H1 (cell line): Measurements from ENCODE around the gene BRME1. TPM values are rescaled to one million over a fixed set of nuclear protein-coding genes. Genes with fewer than 3 reads are reported as not detected.

Experiments
- CTCF ChIA-PET: fragments of 300-600 bp; sonication (Branson Sonifier 250); formaldehyde crosslinking; loops from one replicate; lab custom pipeline; 2021; ENCODE audit not compliant: partially characterized antibody; lab: Charles Lee
- POLR2A ChIA-PET: fragments of 300-600 bp; sonication (Branson Sonifier 250); formaldehyde crosslinking; loops from one replicate; lab custom pipeline; 2021; ENCODE audit warnings: inconsistent platforms; ENCODE audit not compliant: partially characterized antibody; lab: Charles Lee
- DNase-seq, 2 experiments: peaks; one replicate each; pipeline versions ENCODE4 v3.0.0 to v3.0.0-alpha.2; 2010 to 2022; ENCODE audit warnings: low spot score in 2 of 2, low read depth in 1 of 2, mixed read lengths in 1 of 2
- FAIRE-seq: peaks from 2 replicates; lab custom pipeline; 2011; peaks lifted over from hg19 to GRCh38; lab: Jason Lieb, UNC
- H2AFZ ChIP-seq: 2 replicates; pipeline ENCODE4 v1.8.1; 2012; ENCODE audit warnings: low read length, inconsistent platforms
- H2AK5ac ChIP-seq: 2 replicates; pipeline ENCODE4 v1.6.1; 2013; ENCODE audit warnings: low read depth, low read length
- H2BK120ac ChIP-seq: replicated peaks from 2 replicates; pipeline ENCODE3; 2013; ENCODE audit warnings: low read depth, low read length, inconsistent platforms
- H2BK12ac ChIP-seq: 2 replicates; pipeline ENCODE4 v1.6.1; 2013; ENCODE audit warnings: low read depth, low read length
- H2BK15ac ChIP-seq: 2 replicates; pipeline ENCODE4 v1.6.1; 2013; ENCODE audit warnings: low read length
- H2BK20ac ChIP-seq: 2 replicates; pipeline ENCODE4 v1.6.1; 2013; ENCODE audit warnings: low read length
- H2BK5ac ChIP-seq: 2 replicates; pipeline ENCODE4 v1.6.1; 2013; ENCODE audit warnings: low read depth, low read length
- H3K14ac ChIP-seq: 2 replicates; pipeline ENCODE4 v1.6.1; 2013; ENCODE audit warnings: inconsistent platforms; ENCODE audit not compliant: insufficient read length
- H3K18ac ChIP-seq: 2 replicates; pipeline ENCODE4 v1.6.1; 2013; ENCODE audit warnings: low read length; ENCODE audit errors: extremely low read depth
- H3K23ac ChIP-seq: 2 replicates; pipeline ENCODE4 v1.6.1; 2013; ENCODE audit warnings: inconsistent platforms; ENCODE audit not compliant: insufficient read length
- H3K23me2 ChIP-seq: 2 replicates; pipeline ENCODE4 v1.6.1; 2013; ENCODE audit warnings: low read depth, low read length
- H3K27ac ChIP-seq: 2 replicates; pipeline ENCODE4 v1.6.1; 2011; ENCODE audit warnings: low read depth, low read length, inconsistent platforms
- H3K27me3 ChIP-seq, 4 experiments: replicated peaks in 1 of 4; 1 replicate in 1 of 4; 2 replicates in 3 of 4; pipeline versions ENCODE4 v1.6.1 to v1.8.1; 2011 to 2013; ENCODE audit warnings: low read length in 3 of 4, mild to moderate bottlenecking in 3 of 4, inconsistent platforms in 2 of 4, mixed read lengths in 2 of 4, moderate library complexity in 1 of 4; ENCODE audit not compliant: control insufficient read depth in 3 of 4, insufficient read depth in 3 of 4; ENCODE audit errors: extremely low read depth in 1 of 4
- H3K36me3 ChIP-seq, 4 experiments: 2 replicates each; pipeline versions ENCODE4 v1.6.1 to v1.8.1; 2011 to 2013; ENCODE audit warnings: mild to moderate bottlenecking in 4 of 4, low read length in 3 of 4, moderate library complexity in 2 of 4, control low read depth in 1 of 4, inconsistent platforms in 1 of 4; ENCODE audit not compliant: insufficient read depth in 4 of 4, control insufficient read depth in 2 of 4
- H3K4ac ChIP-seq: replicated peaks from 2 replicates; pipeline ENCODE3; 2013; ENCODE audit warnings: low read length, low read depth, mixed read lengths, inconsistent platforms; ENCODE audit not compliant: insufficient read length
- H3K4me1 ChIP-seq, 4 experiments: replicated peaks in 1 of 4; 1 replicate in 1 of 4; 2 replicates in 3 of 4; pipeline versions ENCODE4 v1.6.1 to v1.8.1; 2011 to 2013; ENCODE audit warnings: low read length in 3 of 4, inconsistent platforms in 2 of 4, mixed read lengths in 1 of 4; ENCODE audit not compliant: insufficient read depth in 4 of 4, control insufficient read depth in 3 of 4
- H3K4me2 ChIP-seq, 2 experiments: 2 replicates each; pipeline versions ENCODE4 v1.6.1 to v1.8.1; 2011 to 2013; ENCODE audit warnings: low read depth in 2 of 2, low read length in 2 of 2, control low read depth in 1 of 2, inconsistent platforms in 1 of 2, mild to moderate bottlenecking in 1 of 2; ENCODE audit not compliant: insufficient read depth in 1 of 2
- H3K4me3 ChIP-seq, 4 experiments: fragments of 200-600, 300-600 bp in 1 of 4; sonication (generic), shearing (Covaris generic), sonication (Bioruptor Twin) in 1 of 4; 2 replicates each; pipeline versions ENCODE4 v1.5.1 to v1.8.1; 2011 to 2016; ENCODE audit warnings: low read length in 4 of 4, low read depth in 3 of 4, control low read depth in 2 of 4, inconsistent platforms in 2 of 4, mild to moderate bottlenecking in 2 of 4, mixed read lengths in 1 of 4, moderate library complexity in 1 of 4; ENCODE audit not compliant: insufficient read depth in 2 of 4; ENCODE audit errors: extremely low read depth in 1 of 4
- H3K56ac ChIP-seq: replicated peaks from 2 replicates; pipeline ENCODE3; 2013; ENCODE audit warnings: low read depth, mild to moderate bottlenecking, mixed read lengths, low read length, inconsistent platforms; ENCODE audit not compliant: insufficient read length
- H3K79me1 ChIP-seq: 2 replicates; pipeline ENCODE4 v1.6.1; 2013; ENCODE audit warnings: low read depth, low read length, control low read depth
- H3K79me2 ChIP-seq, 2 experiments: 2 replicates each; pipeline versions ENCODE4 v1.6.1 to v1.8.1; 2012 to 2013; ENCODE audit warnings: low read length in 2 of 2, mild to moderate bottlenecking in 2 of 2, inconsistent platforms in 1 of 2; ENCODE audit not compliant: insufficient read depth in 2 of 2, control insufficient read depth in 1 of 2
- H3K9ac ChIP-seq, 4 experiments: replicated peaks in 1 of 4; 1 replicate in 1 of 4; 2 replicates in 3 of 4; pipeline versions ENCODE4 v1.6.1 to v1.8.1; 2011 to 2013; ENCODE audit warnings: low read depth in 3 of 4, low read length in 3 of 4, control low read depth in 2 of 4, mild to moderate bottlenecking in 2 of 4, moderate library complexity in 2 of 4, inconsistent platforms in 1 of 4; ENCODE audit errors: extremely low read depth in 1 of 4
- H3K9me3 ChIP-seq, 2 experiments: 2 replicates each; pipeline versions ENCODE4 v1.6.1 to v1.8.1; 2012 to 2013; ENCODE audit warnings: mild to moderate bottlenecking in 2 of 2, moderate library complexity in 2 of 2, control low read depth in 1 of 2, inconsistent platforms in 1 of 2, low read depth in 1 of 2, low read length in 1 of 2, mixed read lengths in 1 of 2; ENCODE audit not compliant: insufficient read depth in 2 of 2
- H4K20me1 ChIP-seq, 2 experiments: replicated peaks in 1 of 2; 2 replicates each; pipeline versions ENCODE3 to v1.8.1; 2011 to 2013; ENCODE audit warnings: inconsistent platforms in 2 of 2, low read length in 2 of 2, mild to moderate bottlenecking in 1 of 2; ENCODE audit not compliant: insufficient read depth in 2 of 2, control insufficient read depth in 1 of 2
- H4K5ac ChIP-seq: 2 replicates; pipeline ENCODE4 v1.6.1; 2013; ENCODE audit warnings: low read length, low read depth, mixed read lengths, inconsistent platforms; ENCODE audit not compliant: insufficient read length
- H4K8ac ChIP-seq: 2 replicates; pipeline ENCODE4 v1.8.0; 2013; ENCODE audit warnings: mild to moderate bottlenecking, moderate library complexity, low read length, inconsistent platforms; ENCODE audit not compliant: insufficient read depth; ENCODE audit errors: extremely low read depth
- H4K91ac ChIP-seq: replicated peaks from 2 replicates; pipeline ENCODE3; 2013; ENCODE audit warnings: low read length, mixed read lengths, inconsistent platforms; ENCODE audit not compliant: insufficient read length
- ATF3 ChIP-seq: IDR thresholded peaks from 2 replicates; pipeline ENCODE4 v1.6.1; 2011; ENCODE audit warnings: low read depth, mild to moderate bottlenecking, low read length; ENCODE audit not compliant: insufficient read depth
- RXRA ChIP-seq: IDR thresholded peaks from 2 replicates; pipeline ENCODE4 v1.6.1; 2011; ENCODE audit warnings: low read depth, mild to moderate bottlenecking, low read length, moderate library complexity; ENCODE audit not compliant: insufficient read depth
- SIRT6 ChIP-seq: IDR thresholded peaks from one replicate; pipeline ENCODE4 v1.7.1; 2012; ENCODE audit warnings: low read length, inconsistent platforms
- SP1 ChIP-seq: IDR thresholded peaks from 2 replicates; pipeline ENCODE4 v1.6.1; 2011; ENCODE audit warnings: low read depth, low read length
- SP4 ChIP-seq: IDR thresholded peaks from 2 replicates; pipeline ENCODE4 v1.6.1; 2012; ENCODE audit warnings: low read length, inconsistent platforms
- WGBS, 2 experiments: shearing (Covaris generic) in 1 of 2; methylation state at CpG; one replicate each; pipeline versions ENCODE4 v1.1.6 to v1.1.7; 2013 to 2015; ENCODE audit warnings: low lambda C conversion rate in 2 of 2, mixed read lengths in 2 of 2, inconsistent platforms in 1 of 2, low coverage in 1 of 2, missing lambda C conversion rate in 1 of 2; ENCODE audit not compliant: insufficient replicate concordance in 2 of 2, insufficient coverage in 1 of 2, insufficient read length in 1 of 2; ENCODE audit errors: extremely low coverage in 1 of 2, missing lambda C conversion rate in 1 of 2; 5-methylcytosine and 5-hydroxymethylcytosine counted together
- polyA plus RNA-seq, 7 experiments: library from polyadenylated mRNA; depleted of rRNA in 3 of 7; stranded (reverse) in 5 of 7; unstranded in 2 of 7; fragments of >200 nt in 5 of 7; fragments of 200-250 nt in 2 of 7; gene quantifications; 1 replicate in 5 of 7; 2 replicates in 1 of 7; 4 replicates in 1 of 7; pipeline versions ENCODE4 v1.2.1 to v1.2.3, GENCODE V29; 2011 to 2013; ENCODE audit warnings: missing spikeins in 2 of 7, mixed read lengths in 2 of 7
- total RNA-seq: library from RNA; stranded (reverse); fragmentation: NEBNext Ultra II Directional; extraction: Animal tissue kit (Norgen Biotek cat#: 25700); gene quantifications from 2 replicates; pipeline ENCODE4 v1.2.1, GENCODE V29; 2021

The BRME1 gene
- total and polyA plus RNA-seq, 2 of the 8 experiments (the other 6 are each of a cell fraction or from before 2014, with no cell fraction given): 4.6 to 4.7 TPM

- peaks cover 0 to 9% of the 10 kb centered on the region in 2 experiments for H4K20me1 ChIP-seq
- no peaks in the 10 kb centered on the region for H3K36me3 ChIP-seq
- H3K14ac ChIP-seq: no peak overlapping the region
- no peaks in the 10 kb centered on the region for H3K9me3 ChIP-seq
- H3K18ac ChIP-seq: no peak overlapping the region
- peaks cover 36 to 64% (median 50%) of the 10 kb centered on the region in 4 experiments for H3K27me3 ChIP-seq
- TF ChIP-seq RXRA (no peak), SP4 (no peak), ATF3 (no peak), SIRT6 (no peak), SP1 (no peak)
- H4K8ac ChIP-seq: no peak overlapping the region
- H3K23me2 ChIP-seq: no peaks in the 10 kb centered on the region
- H2BK15ac ChIP-seq: no peak overlapping the region
- H3K23ac ChIP-seq: no peak overlapping the region
- H4K5ac ChIP-seq: no peak overlapping the region
- 89% methylated on average over 5 of the region's 5 CpGs; no CpG with 5 or more reads in 1 of the 2 experiments for WGBS, 2 experiments
- H3K56ac ChIP-seq: no peak overlapping the region
- no peaks in the 10 kb centered on the region for H3K79me2 ChIP-seq
- no peak overlapping the region for H2BK120ac ChIP-seq
- H3K4ac ChIP-seq: no peak overlapping the region
- no peak overlapping the region for H3K27ac ChIP-seq
- no peak overlapping the region for H2BK20ac ChIP-seq
- no peak for DNase-seq
- ChIA-PET POLR2A (interaction anchor here (0.6 to 1.0 kb wide), 4 partner anchors 29 to 1464 kb away, joined by 3 read pairs; partner anchors contain the start of gene C19orf53), CTCF (interaction anchor here (0.6 to 1.8 kb wide), 7 partner anchors 9 to 624 kb away, joined by 3 to 4 read pairs (median 3); no protein-coding TSS in a partner anchor)
- no peak overlapping the region for H3K4me3 ChIP-seq
- H2BK5ac ChIP-seq: no peak overlapping the region
- no peak overlapping the region for H2BK12ac ChIP-seq
- no peak overlapping the region for H2AFZ ChIP-seq
- no peaks in the 10 kb centered on the region for H3K79me1 ChIP-seq
- no peak overlapping the region for H3K9ac ChIP-seq
- FAIRE-seq: no peak
- peaks cover 0 to 6% (median 5%) of the 10 kb centered on the region in 4 experiments; a peak in 6 of 7 replicates for H3K4me1 ChIP-seq
- H2AK5ac ChIP-seq: no peak overlapping the region
- H4K91ac ChIP-seq: no peak overlapping the region
- H3K4me2 ChIP-seq: no peak overlapping the region
Observed at GRCh38 chr19:13875824-13876223, 30.1 kb downstream of the BRME1 start.
